Adrenal gland (tissue), 5 donors: Measurements from ENCODE around the gene MACROD2.
A peak's percentile ranks its signal among the peaks of the same experiment; 100 is the strongest.

ENCODE experiments used
- POLR2A ChIP-seq, 2 donors: fragments of 450-650 bp; IDR thresholded peaks; one replicate each; pipeline ENCODE4 v1.6.1; 2017; ENCODE audit warnings: antibody characterized with exemption in 2 of 2, mild to moderate bottlenecking in 2 of 2, moderate library complexity in 1 of 2
- TF ChIP-seq, protein P1 (sequence below), 6 experiments: fragments of 450-650 bp in 4 of 6; fragments of 200-600 bp in 2 of 6; sonication (generic) in 1 of 6; IDR thresholded peaks; 1 replicate in 5 of 6; 2 replicates in 1 of 6; pipeline versions ENCODE4 v1.5.1 to v1.8.0; 2016 to 2021; ENCODE audit warnings: antibody characterized with exemption in 6 of 6, mild to moderate bottlenecking in 2 of 6, moderate library complexity in 1 of 6
- donor health status: DM: no; HTN: no; CAD: no.

DNA sequence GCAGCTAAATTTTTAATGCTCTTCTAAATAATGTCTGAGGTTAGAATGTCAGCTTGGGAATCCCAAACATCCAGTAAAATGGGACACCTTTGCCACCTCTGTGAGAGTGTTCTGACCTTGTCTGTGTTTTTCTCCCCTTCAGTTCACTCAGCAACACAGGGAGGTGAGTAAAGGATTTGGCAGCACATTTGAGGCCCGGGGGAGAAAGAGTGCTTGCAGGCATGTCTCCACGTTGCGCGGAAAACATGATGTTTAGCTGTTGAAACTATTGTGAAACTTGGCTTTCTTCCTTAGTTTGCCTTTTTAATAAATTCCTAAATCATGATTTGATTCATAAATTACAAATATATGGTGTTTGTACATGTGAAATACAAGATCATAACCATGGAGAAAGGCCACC lies 1049.9 kb downstream of the MACROD2 start:
- no peak for TF ChIP-seq POLR2A (IDR thresholded peaks at IDR 0.05)
- TF ChIP-seq, protein P1, sequence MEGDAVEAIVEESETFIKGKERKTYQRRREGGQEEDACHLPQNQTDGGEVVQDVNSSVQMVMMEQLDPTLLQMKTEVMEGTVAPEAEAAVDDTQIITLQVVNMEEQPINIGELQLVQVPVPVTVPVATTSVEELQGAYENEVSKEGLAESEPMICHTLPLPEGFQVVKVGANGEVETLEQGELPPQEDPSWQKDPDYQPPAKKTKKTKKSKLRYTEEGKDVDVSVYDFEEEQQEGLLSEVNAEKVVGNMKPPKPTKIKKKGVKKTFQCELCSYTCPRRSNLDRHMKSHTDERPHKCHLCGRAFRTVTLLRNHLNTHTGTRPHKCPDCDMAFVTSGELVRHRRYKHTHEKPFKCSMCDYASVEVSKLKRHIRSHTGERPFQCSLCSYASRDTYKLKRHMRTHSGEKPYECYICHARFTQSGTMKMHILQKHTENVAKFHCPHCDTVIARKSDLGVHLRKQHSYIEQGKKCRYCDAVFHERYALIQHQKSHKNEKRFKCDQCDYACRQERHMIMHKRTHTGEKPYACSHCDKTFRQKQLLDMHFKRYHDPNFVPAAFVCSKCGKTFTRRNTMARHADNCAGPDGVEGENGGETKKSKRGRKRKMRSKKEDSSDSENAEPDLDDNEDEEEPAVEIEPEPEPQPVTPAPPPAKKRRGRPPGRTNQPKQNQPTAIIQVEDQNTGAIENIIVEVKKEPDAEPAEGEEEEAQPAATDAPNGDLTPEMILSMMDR (IDR thresholded peaks at IDR 0.05): peak in 1 of 6 experiments; percentile 4
